Kidney capillary endothelial cell (primary cell): ENCODE measurements around the gene PLOD3.
"Not testable (repeated sequence)": the region's sequence is repeated elsewhere in the genome, so short reads cannot be mapped to it uniquely, and the experiment has no call there.

Source experiments
- DNase-seq: peaks from one replicate; pipeline ENCODE4 v3.0.0-alpha.2; 2018; ENCODE audit warnings: low spot score

PLOD3 gene

GRCh38 chr7:101210143-101210542 lies 7.2 kb downstream of the PLOD3 start:
- DNase-seq = no peak

- DNase-seq = no peak
Measured at GRCh38 chr7:101208794-101209193, 8.6 kb downstream of the PLOD3 start.

- no peak for DNase-seq
Measured at GRCh38 chr7:101207459-101207858, 9.9 kb downstream of the PLOD3 start.

- DNase-seq = no peak
Measured at GRCh38 chr7:101206665-101207042, 10.7 kb downstream of the PLOD3 start.

GRCh38 chr7:101205901-101206664 lies 11.3 kb downstream of the PLOD3 start:
- no peak for DNase-seq

- DNase-seq = not testable (repeated sequence)
Measured at GRCh38 chr7:101203740-101204738, 13.3 kb downstream of the PLOD3 start.

GRCh38 chr7:101202603-101202918 lies 14.8 kb downstream of the PLOD3 start:
- no peak for DNase-seq

GRCh38 chr7:101201695-101202602 lies 15.4 kb downstream of the PLOD3 start:
- no peak for DNase-seq

- DNase-seq = no peak
Measured at GRCh38 chr7:101200862-101201599, 16.4 kb downstream of the PLOD3 start, which contains the start of gene MOGAT3. TSS of gene MOGAT3 (minus strand) at chr7:101201036. CDS start at chr7:101200854, 182 bp downstream.

GRCh38 chr7:101200504-101200861 lies 16.9 kb downstream of the PLOD3 start:
- no peak for DNase-seq

- DNase-seq = not testable (repeated sequence)
Measured at GRCh38 chr7:101199522-101199921, 17.9 kb downstream of the PLOD3 start.

GRCh38 chr7:101198476-101198875 lies 18.9 kb downstream of the PLOD3 start:
- DNase-seq = no peak

GRCh38 chr7:101197991-101198390 lies 19.4 kb downstream of the PLOD3 start:
- DNase-seq = no peak

GRCh38 chr7:101195884-101196283 lies 21.5 kb downstream of the PLOD3 start:
- DNase-seq = no peak

- no peak for DNase-seq
Measured at GRCh38 chr7:101189109-101189508, 28.3 kb downstream of the PLOD3 start.

- no peak for DNase-seq
Measured at GRCh38 chr7:101186844-101187428, 30.4 kb downstream of the PLOD3 start.

- DNase-seq = no peak
Measured at GRCh38 chr7:101186194-101186593, 31.2 kb downstream of the PLOD3 start.

- no peak for DNase-seq
Measured at GRCh38 chr7:101185258-101185839, 32.0 kb downstream of the PLOD3 start.

- no peak for DNase-seq
Measured at GRCh38 chr7:101180130-101180755, 37.1 kb downstream of the PLOD3 start, which contains the start of gene NAT16. TSS of gene NAT16 (minus strand) at chr7:101180293. CDS start at chr7:101174807, 5,486 bp downstream.

- no peak for DNase-seq
Measured at GRCh38 chr7:101179713-101180112, 37.7 kb downstream of the PLOD3 start.
